Activated CD8-positive, alpha-beta memory T cell treated with anti-CD3 and anti-CD28 coated beads, Interleukin-2, amount 10 ng/mL, durations not matched to agents 7 days and 5 days (primary cell): ENCODE results near the gene PRSS1. TPM values are rescaled to one million over a fixed set of nuclear protein-coding genes. Genes with fewer than 3 reads are reported as not detected.
"Not testable (repeated sequence)": the region's sequence is repeated elsewhere in the genome, so short reads cannot be mapped to it uniquely, and the experiment has no call there.

ENCODE experiments used
- ATAC-seq: fragments of 150-1000 bp; cut with Tn5 transposase; one replicate; pipeline ENCODE4 v1.10.0; 2021; ENCODE audit warnings: moderate library complexity
- CTCF ChIA-PET: fragments of 350-600 bp; sonication (Branson Sonifier 250); formaldehyde crosslinking; loops from one replicate; lab custom pipeline; 2021; ENCODE audit warnings: antibody characterized with exemption; lab: Charles Lee
- DNase-seq: peaks from one replicate; pipeline ENCODE4 v3.0.0-alpha.2; 2020
- H3K27ac Mint-ChIP-seq: one replicate; pipeline ENCODE4 v1.8.0; 2021; ENCODE audit warnings: mild to moderate bottlenecking, mixed read lengths
- H3K27me3 Mint-ChIP-seq: one replicate; pipeline ENCODE4 v1.8.0; 2021; ENCODE audit warnings: mixed read lengths
- H3K36me3 Mint-ChIP-seq: one replicate; pipeline ENCODE4 v1.8.0; 2021; ENCODE audit warnings: mild to moderate bottlenecking, mixed read lengths
- H3K4me1 Mint-ChIP-seq: one replicate; pipeline ENCODE4 v1.8.0; 2021; ENCODE audit warnings: mixed read lengths
- H3K4me3 Mint-ChIP-seq: one replicate; pipeline ENCODE4 v1.8.0; 2021; ENCODE audit warnings: mild to moderate bottlenecking, moderate library complexity, mixed read lengths
- H3K9me3 Mint-ChIP-seq: one replicate; pipeline ENCODE4 v1.8.0; 2022; ENCODE audit warnings: low read depth, mixed read lengths
- total RNA-seq, 2 experiments: library from RNA; stranded (reverse); gene quantifications; one replicate each; pipeline ENCODE4 v1.2.3, GENCODE V29; 2021

Gene PRSS1
- total RNA-seq, 2 experiments from 2014 or later: not detected

- Mint-ChIP-seq H3K4me3 (no peak overlapping the region), H3K27ac (no peak overlapping the region), H3K9me3 (no peaks in the 10 kb centered on the region), H3K27me3 (no peaks in the 10 kb centered on the region), H3K36me3 (no peaks in the 10 kb centered on the region), H3K4me1 (peaks cover 12% of the 10 kb centered on the region)
- ATAC-seq (no peak), DNase-seq (no peak)
- CTCF ChIA-PET: interaction anchor here (1.7 kb wide), 1 partner anchor 11 kb away, joined by 4 read pairs; no protein-coding TSS in a partner anchor
Measured at GRCh38 chr7:142772051-142772450, 22.8 kb downstream of the PRSS1 start.

GRCh38 chr7:142772673-142773072, 23.4 kb downstream of the PRSS1 start:
- Mint-ChIP-seq H3K36me3 (no peaks in the 10 kb centered on the region), H3K27me3 (no peaks in the 10 kb centered on the region), H3K9me3 (no peaks in the 10 kb centered on the region), H3K4me3 (no peak overlapping the region), H3K4me1 (peaks cover 15% of the 10 kb centered on the region), H3K27ac (no peak overlapping the region)
- CTCF ChIA-PET: no interaction called here
- DNase-seq (no peak), ATAC-seq (no peak)

- H3K4me1 Mint-ChIP-seq: peaks cover 21% of the 10 kb centered on the region
- DNase-seq (no peak), ATAC-seq (no peak)
- no peak overlapping the region for H3K4me3 Mint-ChIP-seq
- no peaks in the 10 kb centered on the region for H3K36me3 Mint-ChIP-seq
- H3K27me3 Mint-ChIP-seq: no peaks in the 10 kb centered on the region
- no peaks in the 10 kb centered on the region for H3K9me3 Mint-ChIP-seq
- CTCF ChIA-PET: no interaction called here
- no peak overlapping the region for H3K27ac Mint-ChIP-seq
Measured at GRCh38 chr7:142773230-142773629, 24.0 kb downstream of the PRSS1 start.

GRCh38 chr7:142773937-142774744, 24.9 kb downstream of the PRSS1 start:
- no peak overlapping the region for H3K4me3 Mint-ChIP-seq
- H3K4me1 Mint-ChIP-seq: peaks cover 25% of the 10 kb centered on the region
- DNase-seq (no peak), ATAC-seq (no peak)
- no peak overlapping the region for H3K27ac Mint-ChIP-seq
- no peaks in the 10 kb centered on the region for H3K36me3 Mint-ChIP-seq
- no peaks in the 10 kb centered on the region for H3K27me3 Mint-ChIP-seq
- CTCF ChIA-PET: interaction anchor here (1.5 kb wide), 1 partner anchor 9 kb away, joined by 4 read pairs; no protein-coding TSS in a partner anchor
- H3K9me3 Mint-ChIP-seq: no peaks in the 10 kb centered on the region

GRCh38 chr7:142774826-142775225, 25.6 kb downstream of the PRSS1 start:
- no peak for DNase-seq
- H3K4me1 Mint-ChIP-seq: peaks cover 28% of the 10 kb centered on the region
- no peak overlapping the region for H3K27ac Mint-ChIP-seq
- ATAC-seq: no peak
- no peak overlapping the region for H3K4me3 Mint-ChIP-seq
- H3K36me3 Mint-ChIP-seq: no peaks in the 10 kb centered on the region
- no peaks in the 10 kb centered on the region for H3K9me3 Mint-ChIP-seq
- no peaks in the 10 kb centered on the region for H3K27me3 Mint-ChIP-seq
- CTCF ChIA-PET: interaction anchor here (1.5 kb wide), 1 partner anchor 8 kb away, joined by 4 read pairs; no protein-coding TSS in a partner anchor

GRCh38 chr7:142775351-142776115, 26.3 kb downstream of the PRSS1 start:
- H3K27me3 Mint-ChIP-seq, H3K4me3 Mint-ChIP-seq, CTCF ChIA-PET, H3K27ac Mint-ChIP-seq, H3K36me3 Mint-ChIP-seq, ATAC-seq, H3K9me3 Mint-ChIP-seq, DNase-seq: not testable (repeated sequence)
- peaks cover 29% of the 10 kb centered on the region for H3K4me1 Mint-ChIP-seq

GRCh38 chr7:142776206-142776844, 27.1 kb downstream of the PRSS1 start:
- no peak overlapping the region for H3K27ac Mint-ChIP-seq
- no peak for DNase-seq
- H3K4me1 Mint-ChIP-seq: peaks cover 23% of the 10 kb centered on the region
- H3K9me3 Mint-ChIP-seq: no peaks in the 10 kb centered on the region
- no peaks in the 10 kb centered on the region for H3K27me3 Mint-ChIP-seq
- no peak overlapping the region for H3K4me3 Mint-ChIP-seq
- CTCF ChIA-PET: no interaction called here
- no peak for ATAC-seq
- H3K36me3 Mint-ChIP-seq: no peaks in the 10 kb centered on the region

GRCh38 chr7:142776845-142777225, 27.6 kb downstream of the PRSS1 start:
- CTCF ChIA-PET, H3K9me3 Mint-ChIP-seq, DNase-seq, H3K4me3 Mint-ChIP-seq, H3K27ac Mint-ChIP-seq, H3K36me3 Mint-ChIP-seq, ATAC-seq, H3K27me3 Mint-ChIP-seq: not testable (repeated sequence)
- H3K4me1 Mint-ChIP-seq: peaks cover 22% of the 10 kb centered on the region

GRCh38 chr7:142777318-142777717, 28.0 kb downstream of the PRSS1 start:
- DNase-seq (no peak), ATAC-seq (no peak)
- Mint-ChIP-seq H3K4me3 (no peak overlapping the region), H3K4me1 (peaks cover 24% of the 10 kb centered on the region), H3K27me3 (no peaks in the 10 kb centered on the region), H3K9me3 (no peaks in the 10 kb centered on the region), H3K27ac (no peak overlapping the region), H3K36me3 (no peaks in the 10 kb centered on the region)
- CTCF ChIA-PET: no interaction called here

- DNase-seq (peak; percentile 86), ATAC-seq (peak; percentile 59)
- CTCF ChIA-PET: interaction anchor here (0.6 to 6.1 kb wide), 27 partner anchors 9 to 248 kb away, joined by 3 to 103 read pairs (median 4); partner anchors contain the start of gene PRSS2
- H3K4me3 Mint-ChIP-seq: peak overlapping the region; percentile 67
- peaks cover 30% of the 10 kb centered on the region for H3K4me1 Mint-ChIP-seq
- no peaks in the 10 kb centered on the region for H3K9me3 Mint-ChIP-seq
- peak overlapping the region; percentile 85 for H3K27ac Mint-ChIP-seq
- no peaks in the 10 kb centered on the region for H3K27me3 Mint-ChIP-seq
- H3K36me3 Mint-ChIP-seq: peaks cover 10% of the 10 kb centered on the region
Measured at GRCh38 chr7:142782922-142783900, 33.9 kb downstream of the PRSS1 start.

GRCh38 chr7:142784096-142784495, 34.8 kb downstream of the PRSS1 start:
- Mint-ChIP-seq H3K4me3 (no peak overlapping the region), H3K9me3 (no peaks in the 10 kb centered on the region), H3K27ac (peak overlapping the region; percentile 91), H3K4me1 (peaks cover 26% of the 10 kb centered on the region), H3K27me3 (no peaks in the 10 kb centered on the region), H3K36me3 (peaks cover 19% of the 10 kb centered on the region)
- DNase-seq (no peak), ATAC-seq (no peak)
- CTCF ChIA-PET: interaction anchor here (0.6 to 6.1 kb wide), 10 partner anchors 26 to 180 kb away, joined by 3 to 103 read pairs (median 6); no protein-coding TSS in a partner anchor

- ATAC-seq (peak; percentile 4), DNase-seq (no peak)
- H3K36me3 Mint-ChIP-seq: peaks cover 25% of the 10 kb centered on the region
- H3K27me3 Mint-ChIP-seq: no peaks in the 10 kb centered on the region
- no peaks in the 10 kb centered on the region for H3K9me3 Mint-ChIP-seq
- peaks cover 23% of the 10 kb centered on the region for H3K4me1 Mint-ChIP-seq
- peak overlapping the region; percentile 32 for H3K4me3 Mint-ChIP-seq
- H3K27ac Mint-ChIP-seq: peak overlapping the region; percentile 91
- CTCF ChIA-PET: interaction anchor here (0.6 to 6.1 kb wide), 6 partner anchors 25 to 158 kb away, joined by 3 to 103 read pairs (median 6); no protein-coding TSS in a partner anchor
Measured at GRCh38 chr7:142784716-142785115, 35.4 kb downstream of the PRSS1 start.
